Astrocyte (in vitro differentiated cells and primary cell): ENCODE results near the gene FZD7.

Source experiments
- CTCF ChIP-seq: IDR thresholded peaks from 2 replicates; pipeline ENCODE4 v1.5.1; 2011; ENCODE audit warnings: low read depth, mild to moderate bottlenecking, inconsistent platforms, low read length, moderate library complexity; ENCODE audit not compliant: insufficient read depth
- EZH2 ChIP-seq: IDR thresholded peaks from 2 replicates; pipeline ENCODE4 v1.6.1; 2012; ENCODE audit warnings: mild to moderate bottlenecking, low read length, inconsistent platforms; ENCODE audit not compliant: insufficient read depth

DNA sequence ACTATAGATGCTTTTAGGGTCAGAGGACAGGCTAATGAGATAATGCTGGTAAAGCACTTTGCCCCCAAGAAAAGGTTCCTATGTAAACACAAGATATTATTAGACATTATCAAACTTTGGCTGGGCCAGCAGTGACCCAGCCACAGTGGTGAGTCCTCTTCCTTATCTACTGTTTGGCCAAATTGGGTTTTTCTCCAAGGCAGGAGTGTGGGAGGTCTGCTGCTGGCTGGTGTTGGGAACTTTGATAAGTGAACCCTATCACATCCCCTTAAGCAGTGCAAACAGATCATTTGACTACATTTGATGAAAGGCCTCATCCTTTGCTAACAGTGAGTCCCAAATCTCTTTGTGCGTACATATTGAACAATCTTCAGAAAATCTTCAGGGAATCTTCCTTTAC, 16.2 kb downstream of the FZD7 start:
- TF ChIP-seq CTCF, result no peak
- TF ChIP-seq EZH2, result no peak
